ENCODE data around the gene FAU. TPM values are rescaled to one million over a fixed set of nuclear protein-coding genes. Genes with fewer than 3 reads are reported as not detected.
A peak's percentile ranks its signal among the peaks of the same experiment; 100 is the strongest.

FAU gene
- total and polyA plus RNA-seq, 2 of the 13 experiments (the other 11 are each of a cell fraction or from before 2014, with no cell fraction given), result 374 to 869 TPM

- TF ChIP-seq, protein P1, sequence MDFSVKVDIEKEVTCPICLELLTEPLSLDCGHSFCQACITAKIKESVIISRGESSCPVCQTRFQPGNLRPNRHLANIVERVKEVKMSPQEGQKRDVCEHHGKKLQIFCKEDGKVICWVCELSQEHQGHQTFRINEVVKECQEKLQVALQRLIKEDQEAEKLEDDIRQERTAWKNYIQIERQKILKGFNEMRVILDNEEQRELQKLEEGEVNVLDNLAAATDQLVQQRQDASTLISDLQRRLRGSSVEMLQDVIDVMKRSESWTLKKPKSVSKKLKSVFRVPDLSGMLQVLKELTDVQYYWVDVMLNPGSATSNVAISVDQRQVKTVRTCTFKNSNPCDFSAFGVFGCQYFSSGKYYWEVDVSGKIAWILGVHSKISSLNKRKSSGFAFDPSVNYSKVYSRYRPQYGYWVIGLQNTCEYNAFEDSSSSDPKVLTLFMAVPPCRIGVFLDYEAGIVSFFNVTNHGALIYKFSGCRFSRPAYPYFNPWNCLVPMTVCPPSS (IDR thresholded peaks at IDR 0.05), result no peak
- no peak for TF ChIP-seq ZNF720 (CRISPR knock-in tag; IDR thresholded peaks at IDR 0.05)
- TF ChIP-seq GABPB1 (CRISPR knock-in tag; IDR thresholded peaks at IDR 0.05), result no peak
- TF ChIP-seq ZFP82 (CRISPR knock-in tag; IDR thresholded peaks at IDR 0.05; ENCODE audit: borderline replicate concordance), result no peak
- no peak for TF ChIP-seq ATF1 (CRISPR knock-in tag; IDR thresholded peaks at IDR 0.05)
- TF ChIP-seq LCORL (IDR thresholded peaks at IDR 0.05), result no peak
- TF ChIP-seq LCORL (CRISPR knock-in tag; IDR thresholded peaks at IDR 0.05), result no peak
These were observed 35.1 kb downstream of the FAU start (continued) for GRCh38 chr11:65086809-65087208.

GRCh38 chr11:65085446-65085845 is 36.5 kb downstream of the FAU start:
- peaks cover 16 to 23% of the 10 kb centered on the region in 2 experiments for H3K36me3 ChIP-seq (replicated peaks in 1 of 2; ENCODE audit: control insufficient read depth in 1 of 2, insufficient read depth in 2 of 2, low read length in 2 of 2)
- no peak overlapping the region for H2AFZ ChIP-seq (ENCODE audit: low read length)
- peak overlapping the region; percentile 83 for H3K27ac ChIP-seq (ENCODE audit: extremely low read length, insufficient read depth, low read length)
- no TSS peak for BruUV-seq (replicated peaks)
- ATAC-seq (no peak), DNase-seq (ENCODE audit: low spot score) (no peak), FAIRE-seq (no peak)
- no peaks in the 10 kb centered on the region for H4K20me1 ChIP-seq (ENCODE audit: insufficient read depth, low read length)
- intact Hi-C loops (cut with micrococcal nuclease; ENCODE audit: unreplicated experiment) (no loop called here), in situ Hi-C loops (cut with HindIII; ENCODE audit: extremely low pct_ligation_motif_present, low pct_unique_long_range_greater_than_20kb) (no loop called here)
- WGBS (ENCODE audit: low lambda C conversion rate), result 96% methylated on average over 4 of the region's 4 CpGs
- ChIA-PET POLR2A (no interaction called here), CTCF (ENCODE audit: low intra/inter-chr PET ratio, low total read pairs) (no interaction called here)
- H3K4me3 ChIP-seq (replicated peaks in 1 of 3; ENCODE audit: insufficient read depth in 1 of 3, low read depth in 2 of 3, low read length in 3 of 3), result 0 out of 6 replicates have a peak overlapping the region, but pooled peaks of 2 of the 3 experiments have one; percentile 70 to 99
- peak overlapping the region; percentile 95; the same call in 1 of the 2 replicates for H3K9ac ChIP-seq (ENCODE audit: insufficient read depth, low read depth, low read length)
- peak overlapping the region; percentile 93 for H3K4me2 ChIP-seq (ENCODE audit: low read depth, low read length)
- peaks cover 31% of the 10 kb centered on the region for H3K79me2 ChIP-seq (ENCODE audit: insufficient read depth, low read length)
- no peaks in the 10 kb centered on the region for H3K9me3 ChIP-seq (ENCODE audit: low read length)
- H3K27me3 ChIP-seq (ENCODE audit: control insufficient read depth in 1 of 2, insufficient read depth in 2 of 2, low read length in 2 of 2), result no peaks in the 10 kb centered on the region; a peak in 1 of 5 replicates
- H3K4me1 ChIP-seq (ENCODE audit: insufficient read depth, low read length), result peaks cover 33% of the 10 kb centered on the region
- TF ChIP-seq SNAI1 (CRISPR knock-in tag; IDR thresholded peaks at IDR 0.05; ENCODE audit: borderline replicate concordance) (no peak), ZNF260 (CRISPR knock-in tag; IDR thresholded peaks at IDR 0.05; ENCODE audit: borderline replicate concordance, low read depth) (no peak), ZNF446 (CRISPR knock-in tag; IDR thresholded peaks at IDR 0.05) (no peak), RXRB (CRISPR knock-in tag; IDR thresholded peaks at IDR 0.05; ENCODE audit: borderline replicate concordance) (no peak), TMF1 (CRISPR knock-in tag; IDR thresholded peaks at IDR 0.05; ENCODE audit: low read depth) (no peak), MAFF (IDR thresholded peaks at IDR 0.05; ENCODE audit: low read depth, low read length) (no peak), MED13 (CRISPR knock-in tag; IDR thresholded peaks at IDR 0.05) (no peak), NFATC3 (CRISPR knock-in tag; IDR thresholded peaks at IDR 0.05) (no peak), ZKSCAN1 (IDR thresholded peaks at IDR 0.05; ENCODE audit: low read length) (no peak), U2AF1 (optimal IDR thresholded peaks at IDR 0.05; ENCODE audit: low read depth, low read length) (no peak), HOXD1 (CRISPR knock-in tag; IDR thresholded peaks at IDR 0.05) (no peak)
- TF ChIP-seq, protein P2, sequence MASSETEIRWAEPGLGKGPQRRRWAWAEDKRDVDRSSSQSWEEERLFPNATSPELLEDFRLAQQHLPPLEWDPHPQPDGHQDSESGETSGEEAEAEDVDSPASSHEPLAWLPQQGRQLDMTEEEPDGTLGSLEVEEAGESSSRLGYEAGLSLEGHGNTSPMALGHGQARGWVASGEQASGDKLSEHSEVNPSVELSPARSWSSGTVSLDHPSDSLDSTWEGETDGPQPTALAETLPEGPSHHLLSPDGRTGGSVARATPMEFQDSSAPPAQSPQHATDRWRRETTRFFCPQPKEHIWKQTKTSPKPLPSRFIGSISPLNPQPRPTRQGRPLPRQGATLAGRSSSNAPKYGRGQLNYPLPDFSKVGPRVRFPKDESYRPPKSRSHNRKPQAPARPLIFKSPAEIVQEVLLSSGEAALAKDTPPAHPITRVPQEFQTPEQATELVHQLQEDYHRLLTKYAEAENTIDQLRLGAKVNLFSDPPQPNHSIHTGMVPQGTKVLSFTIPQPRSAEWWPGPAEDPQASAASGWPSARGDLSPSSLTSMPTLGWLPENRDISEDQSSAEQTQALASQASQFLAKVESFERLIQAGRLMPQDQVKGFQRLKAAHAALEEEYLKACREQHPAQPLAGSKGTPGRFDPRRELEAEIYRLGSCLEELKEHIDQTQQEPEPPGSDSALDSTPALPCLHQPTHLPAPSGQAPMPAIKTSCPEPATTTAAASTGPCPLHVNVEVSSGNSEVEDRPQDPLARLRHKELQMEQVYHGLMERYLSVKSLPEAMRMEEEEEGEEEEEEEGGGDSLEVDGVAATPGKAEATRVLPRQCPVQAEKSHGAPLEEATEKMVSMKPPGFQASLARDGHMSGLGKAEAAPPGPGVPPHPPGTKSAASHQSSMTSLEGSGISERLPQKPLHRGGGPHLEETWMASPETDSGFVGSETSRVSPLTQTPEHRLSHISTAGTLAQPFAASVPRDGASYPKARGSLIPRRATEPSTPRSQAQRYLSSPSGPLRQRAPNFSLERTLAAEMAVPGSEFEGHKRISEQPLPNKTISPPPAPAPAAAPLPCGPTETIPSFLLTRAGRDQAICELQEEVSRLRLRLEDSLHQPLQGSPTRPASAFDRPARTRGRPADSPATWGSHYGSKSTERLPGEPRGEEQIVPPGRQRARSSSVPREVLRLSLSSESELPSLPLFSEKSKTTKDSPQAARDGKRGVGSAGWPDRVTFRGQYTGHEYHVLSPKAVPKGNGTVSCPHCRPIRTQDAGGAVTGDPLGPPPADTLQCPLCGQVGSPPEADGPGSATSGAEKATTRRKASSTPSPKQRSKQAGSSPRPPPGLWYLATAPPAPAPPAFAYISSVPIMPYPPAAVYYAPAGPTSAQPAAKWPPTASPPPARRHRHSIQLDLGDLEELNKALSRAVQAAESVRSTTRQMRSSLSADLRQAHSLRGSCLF (CRISPR knock-in tag; IDR thresholded peaks at IDR 0.05; ENCODE audit: borderline replicate concordance), result no peak

Measured in HepG2 (cell line).